Keratinocyte (primary cell): Measurements from ENCODE around the gene PLPP3. TPM values are rescaled to one million over a fixed set of nuclear protein-coding genes. Genes with fewer than 3 reads are reported as not detected.

Experiments used
- DNase-seq: peaks from one replicate; pipeline ENCODE4 v3.0.0-alpha.2; 2011; ENCODE audit warnings: low read depth, missing footprints, low spot score
- FAIRE-seq: peaks from 2 replicates; lab custom pipeline; 2011; peaks lifted over from hg19 to GRCh38; lab: Jason Lieb, UNC
- H2AFZ ChIP-seq: 2 replicates; pipeline ENCODE4 v1.6.0; 2012; ENCODE audit warnings: low read length, control low read depth, inconsistent platforms; ENCODE audit not compliant: control insufficient read depth
- H3K27ac ChIP-seq: 2 replicates; pipeline ENCODE4 v1.5.1; 2011; ENCODE audit warnings: low read length; ENCODE audit not compliant: control insufficient read depth, insufficient read depth
- H3K27me3 ChIP-seq: 3 replicates; pipeline ENCODE4 v1.6.0; 2011; ENCODE audit warnings: low read length; ENCODE audit not compliant: control insufficient read depth, insufficient read depth; ENCODE audit errors: extremely low read depth
- H3K36me3 ChIP-seq, 2 experiments: 2 replicates in 1 of 2; 3 replicates in 1 of 2; pipeline ENCODE4 v1.5.1; 2011; ENCODE audit warnings: low read length in 2 of 2, mild to moderate bottlenecking in 1 of 2; ENCODE audit not compliant: control insufficient read depth in 2 of 2, insufficient read depth in 2 of 2; ENCODE audit errors: extremely low read depth in 1 of 2
- H3K4me1 ChIP-seq: 3 replicates; pipeline ENCODE4 v1.5.1; 2011; ENCODE audit warnings: low read length; ENCODE audit not compliant: control insufficient read depth, insufficient read depth; ENCODE audit errors: extremely low read depth
- H3K4me2 ChIP-seq: 3 replicates; pipeline ENCODE4 v1.6.0; 2011; ENCODE audit warnings: low read depth, low read length; ENCODE audit not compliant: control insufficient read depth, insufficient read depth; ENCODE audit errors: extremely low read depth
- H3K4me3 ChIP-seq, 3 experiments: fragments of 200-600 bp in 1 of 3; sonication (generic) in 1 of 3; 2 replicates in 2 of 3; 3 replicates in 1 of 3; pipeline ENCODE4 v1.5.1; 2011 to 2016; ENCODE audit warnings: low read length in 3 of 3, mild to moderate bottlenecking in 3 of 3, control low read depth in 2 of 3, inconsistent platforms in 1 of 3, low read depth in 1 of 3, mixed read lengths in 1 of 3, mixed run types in 1 of 3, moderate library complexity in 1 of 3; ENCODE audit not compliant: control insufficient read depth in 2 of 3, insufficient read depth in 2 of 3; ENCODE audit errors: extremely low read depth in 1 of 3
- H3K79me2 ChIP-seq: 2 replicates; pipeline ENCODE4 v1.6.0; 2012; ENCODE audit warnings: low read length; ENCODE audit not compliant: control insufficient read depth, insufficient read depth
- H3K9ac ChIP-seq: 3 replicates; pipeline ENCODE4 v1.6.0; 2011; ENCODE audit warnings: low read length; ENCODE audit not compliant: control insufficient read depth, insufficient read depth; ENCODE audit errors: extremely low read depth
- H3K9me1 ChIP-seq: 3 replicates; pipeline ENCODE4 v1.6.0; 2011; ENCODE audit warnings: low read length; ENCODE audit not compliant: control insufficient read depth, insufficient read depth; ENCODE audit errors: extremely low read depth
- H3K9me3 ChIP-seq: 2 replicates; pipeline ENCODE4 v1.5.1; 2012; ENCODE audit warnings: low read depth, low read length; ENCODE audit not compliant: control insufficient read depth
- H4K20me1 ChIP-seq: 3 replicates; pipeline ENCODE4 v1.6.0; 2011; ENCODE audit warnings: low read length; ENCODE audit not compliant: control insufficient read depth, insufficient read depth; ENCODE audit errors: extremely low read depth
- CTCF ChIP-seq, 3 experiments: IDR thresholded peaks in 1 of 3; conservative IDR thresholded peaks in 1 of 3; optimal IDR thresholded peaks in 1 of 3; 2 replicates in 2 of 3; 3 replicates in 1 of 3; pipeline versions ENCODE3 to v1.5.1; 2011; ENCODE audit warnings: low read length in 3 of 3, mild to moderate bottlenecking in 3 of 3, moderate library complexity in 2 of 3, control low read depth in 1 of 3, inconsistent platforms in 1 of 3; ENCODE audit not compliant: insufficient read depth in 2 of 3; ENCODE audit errors: extremely low read depth in 1 of 3
- EZH2 ChIP-seq: IDR thresholded peaks from one replicate; pipeline ENCODE4 v1.6.1; 2012; ENCODE audit warnings: inconsistent platforms, mild to moderate bottlenecking, low read length, moderate library complexity
- dilution Hi-C: fragments of 300-500 bp; cut with MboI; formaldehyde crosslinking; loops from one replicate; pipeline ENCODE4 v1.7.0; 2020; ENCODE audit warnings: low sequenced_read_pairs; ENCODE audit not compliant: extremely low pct_ligation_motif_present
- polyA plus RNA-seq, 5 experiments: library from polyadenylated mRNA; depleted of rRNA in 3 of 5; stranded (reverse) in 3 of 5; stranded (forward) in 1 of 5; unstranded in 1 of 5; fragments of >200 nt; gene quantifications; 1 replicate in 1 of 5; 2 replicates in 3 of 5; 3 replicates in 1 of 5; pipeline versions ENCODE4 v1.2.1 to v1.2.3, GENCODE V29; 2011 to 2012; ENCODE audit warnings: missing spikeins in 2 of 5, low read depth in 1 of 5, low replicate concordance in 1 of 5

Gene PLPP3
- polyA plus RNA-seq, 1 donor (not counting 4 experiments of a cell fraction or from before 2014, with no cell fraction given), result 4.0 TPM

DNA sequence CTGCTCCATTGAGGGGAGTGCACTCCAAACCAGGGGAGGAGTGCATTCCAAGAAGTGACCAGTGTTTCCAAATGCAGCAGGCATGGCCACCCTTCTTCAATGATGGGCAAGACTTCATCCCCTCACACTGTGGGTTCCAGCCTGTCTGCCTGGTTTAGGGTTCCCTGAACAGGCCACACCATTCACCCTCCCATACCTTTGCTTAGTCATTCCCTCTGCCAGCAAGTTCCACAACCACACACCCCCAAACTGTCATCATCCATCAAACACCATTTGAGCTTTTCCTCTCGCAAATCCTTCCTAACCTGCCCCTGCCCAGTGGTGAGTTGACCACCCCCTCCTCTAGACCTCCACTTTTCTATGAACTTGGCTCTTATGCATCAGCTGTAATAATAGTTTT lies 116.0 kb downstream of the PLPP3 start:
- no peaks in the 10 kb centered on the region for H3K9me3 ChIP-seq
- no peaks in the 10 kb centered on the region for H3K27me3 ChIP-seq
- H3K27ac ChIP-seq, result no peak overlapping the region
- H3K9me1 ChIP-seq, result no peaks in the 10 kb centered on the region
- no peaks in the 10 kb centered on the region for H3K4me1 ChIP-seq
- no peak overlapping the region for H3K4me2 ChIP-seq
- H3K9ac ChIP-seq, result no peak overlapping the region
- dilution Hi-C loops, result no loop called here
- TF ChIP-seq CTCF (optimal IDR thresholded peaks at IDR 0.05 in 1 of 3, IDR thresholded peaks at IDR 0.05 in 1 of 3, conservative IDR thresholded peaks at IDR 0.05 in 1 of 3; ENCODE audit: extremely low read depth in 1 of 3, insufficient read depth in 2 of 3, low read length in 3 of 3) (no peak), EZH2 (no peak)
- DNase-seq, result no peak
- H3K36me3 ChIP-seq, result no peaks in the 10 kb centered on the region
- FAIRE-seq, result no peak
- H3K4me3 ChIP-seq, result no peak overlapping the region
- H3K79me2 ChIP-seq, result no peaks in the 10 kb centered on the region
- no peak overlapping the region for H2AFZ ChIP-seq
- H4K20me1 ChIP-seq, result no peaks in the 10 kb centered on the region

- H3K4me3 ChIP-seq, result no peak overlapping the region
- no peak overlapping the region for H3K27ac ChIP-seq
- H3K4me2 ChIP-seq, result no peak overlapping the region
- TF ChIP-seq EZH2 (no peak), CTCF (optimal IDR thresholded peaks at IDR 0.05 in 1 of 3, IDR thresholded peaks at IDR 0.05 in 1 of 3, conservative IDR thresholded peaks at IDR 0.05 in 1 of 3; ENCODE audit: extremely low read depth in 1 of 3, insufficient read depth in 2 of 3, low read length in 3 of 3) (no peak)
- no peaks in the 10 kb centered on the region for H3K9me3 ChIP-seq
- DNase-seq (no peak), FAIRE-seq (no peak)
- no peaks in the 10 kb centered on the region for H4K20me1 ChIP-seq
- no peaks in the 10 kb centered on the region for H3K9me1 ChIP-seq
- dilution Hi-C loops, result no loop called here
- no peak overlapping the region for H3K9ac ChIP-seq
- no peaks in the 10 kb centered on the region for H3K4me1 ChIP-seq
- H2AFZ ChIP-seq, result no peak overlapping the region
- H3K79me2 ChIP-seq, result no peaks in the 10 kb centered on the region
- H3K36me3 ChIP-seq, result no peaks in the 10 kb centered on the region
- H3K27me3 ChIP-seq, result no peaks in the 10 kb centered on the region
Observed at GRCh38 chr1:56462209-56462608, 117.2 kb downstream of the PLPP3 start.
